Pericardium fibroblast (primary cell): ENCODE data around the gene FIGLA. TPM values are rescaled to one million over a fixed set of nuclear protein-coding genes. Genes with fewer than 3 reads are reported as not detected.

ENCODE experiments used
- total RNA-seq: library from RNA; depleted of rRNA; stranded (reverse); fragments of >200 nt; gene quantifications from 2 replicates; pipeline ENCODE4 v1.2.3, GENCODE V29; 2015

Gene FIGLA, protein sequence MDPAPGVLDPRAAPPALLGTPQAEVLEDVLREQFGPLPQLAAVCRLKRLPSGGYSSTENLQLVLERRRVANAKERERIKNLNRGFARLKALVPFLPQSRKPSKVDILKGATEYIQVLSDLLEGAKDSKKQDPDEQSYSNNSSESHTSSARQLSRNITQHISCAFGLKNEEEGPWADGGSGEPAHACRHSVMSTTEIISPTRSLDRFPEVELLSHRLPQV
- not detected in 2 replicates for total RNA-seq

DNA sequence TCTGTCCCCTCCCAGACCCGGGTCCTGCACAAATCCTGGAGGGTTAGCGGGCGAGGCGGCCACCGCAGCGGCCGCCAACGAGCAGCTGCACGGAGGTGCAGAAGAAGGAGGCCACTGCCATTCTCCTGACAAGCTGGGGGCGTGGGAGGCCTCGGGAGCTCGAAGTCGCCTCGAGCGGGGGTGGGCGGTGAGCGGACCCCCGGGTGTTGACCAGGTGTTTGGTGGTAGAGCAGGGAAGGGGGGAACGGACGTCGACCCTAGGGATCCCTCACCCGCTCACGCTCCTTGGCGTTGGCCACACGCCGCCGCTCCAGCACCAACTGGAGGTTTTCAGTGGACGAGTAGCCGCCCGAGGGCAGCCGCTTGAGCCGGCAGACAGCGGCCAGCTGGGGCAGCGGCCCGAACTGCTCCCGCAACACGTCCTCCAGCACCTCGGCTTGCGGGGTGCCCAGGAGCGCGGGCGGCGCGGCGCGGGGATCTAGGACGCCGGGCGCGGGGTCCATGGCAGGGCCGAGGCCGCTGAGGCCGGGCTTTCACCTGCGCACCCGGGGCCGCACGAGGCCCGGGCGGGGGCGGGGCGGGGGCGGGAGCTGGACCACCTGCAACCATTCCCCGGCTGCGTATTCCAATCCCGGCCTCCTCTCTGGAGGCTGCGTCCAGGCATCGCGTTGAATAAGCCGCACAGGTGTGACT, at the start of gene FIGLA:
FIGLA (minus strand) TSS at position 508 of the 693 bp plus-strand sequence; CDS start at position 503, 5 bp downstream.

DNA sequence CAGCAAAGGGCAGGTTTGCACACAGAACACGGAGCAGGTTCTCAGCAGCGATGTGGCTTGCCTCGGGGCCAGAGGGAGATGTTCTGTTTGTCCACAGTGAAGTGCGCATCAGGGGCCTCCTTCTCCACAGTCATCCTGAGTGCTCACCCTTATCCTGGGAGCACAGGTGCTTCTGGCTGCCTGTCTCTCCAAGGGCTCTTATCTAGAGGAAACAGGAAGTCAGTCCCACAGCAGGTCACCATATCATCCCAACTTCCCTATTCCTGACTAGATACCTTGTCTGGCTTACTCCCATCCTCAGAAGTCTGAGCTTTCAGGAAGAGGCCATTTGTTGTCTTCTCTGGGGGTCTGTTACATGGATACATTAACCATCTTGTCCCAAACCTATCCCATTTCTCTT, 45.2 kb upstream of the FIGLA start, which contains the start of gene CD207:
CD207 (minus strand) TSS at position 174 of the 400 bp plus-strand sequence; CDS start at position 134, 40 bp downstream.

DNA sequence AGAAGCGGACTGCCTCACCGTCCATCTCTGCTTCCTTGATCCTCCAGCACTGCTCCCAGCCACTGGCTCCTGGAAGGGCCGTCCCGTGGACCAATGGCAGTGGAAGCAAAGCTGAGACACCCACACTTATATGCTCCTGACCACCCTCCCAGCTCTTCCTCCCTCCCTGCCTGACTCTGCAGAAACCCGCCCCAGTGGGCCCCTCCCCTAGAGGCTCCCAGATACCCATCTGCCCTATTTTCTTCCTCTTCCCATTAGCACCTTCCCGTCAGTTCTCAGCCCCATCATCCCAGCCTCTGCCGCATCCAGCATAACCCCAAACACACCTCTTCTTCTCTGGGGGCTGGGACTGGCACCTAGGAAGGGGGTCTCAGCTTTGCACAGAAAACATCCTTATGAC, 30.1 kb upstream of the FIGLA start, which contains the start of gene CLEC4F:
CLEC4F (minus strand) TSS at position 101 of the 400 bp plus-strand sequence; CDS start at position 25, 76 bp downstream.

DNA sequence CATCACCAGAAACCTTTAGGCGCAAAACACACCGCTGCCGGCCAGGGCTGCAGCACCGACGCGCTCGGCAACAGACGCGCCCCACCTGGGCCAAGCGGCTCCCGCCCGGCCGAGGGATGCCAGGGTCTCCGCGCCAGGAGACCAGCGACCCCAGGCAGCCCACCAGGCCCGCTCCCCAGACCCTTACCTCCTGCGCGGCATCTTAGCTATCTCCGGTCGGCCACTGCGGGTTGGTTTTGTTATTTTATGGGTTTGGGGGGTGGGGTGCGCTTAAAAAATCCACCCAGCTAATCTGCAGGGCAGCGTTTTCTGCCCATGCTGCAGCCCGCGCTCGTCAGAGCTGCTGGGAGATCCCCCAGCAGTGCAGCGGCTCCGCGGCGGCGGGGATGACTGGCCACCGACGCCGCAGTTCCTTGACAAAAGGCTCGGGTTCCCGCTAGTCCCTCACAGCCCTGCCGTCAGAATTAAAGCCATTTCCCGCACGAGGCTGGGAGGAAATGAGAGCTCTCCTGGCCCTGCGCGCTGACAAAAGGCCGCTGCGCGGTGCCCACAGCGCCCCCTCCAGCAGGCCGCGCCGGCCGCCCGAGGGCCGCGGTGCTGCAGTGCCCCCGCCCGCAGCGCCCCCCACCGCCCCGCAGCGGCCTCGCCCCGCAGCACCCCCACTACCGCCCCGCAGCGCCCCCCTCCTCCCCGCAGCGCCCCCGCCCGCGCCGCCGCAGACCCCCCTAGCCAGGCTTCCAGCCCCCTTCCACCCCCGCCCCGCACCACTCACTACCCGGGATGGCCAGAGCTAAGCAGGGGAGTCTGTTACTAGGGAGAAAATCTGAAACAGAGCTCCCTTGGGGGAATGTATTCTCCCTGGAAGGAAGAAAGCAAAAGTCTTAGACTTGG, 22.5 kb downstream of the FIGLA start, which contains the start of gene ADD2:
ADD2 (minus strand) TSS at position 502 of the 891 bp plus-strand sequence. CDS start 61,792 bp downstream, outside the sequence.

Other genes starting within 250 kb of the FIGLA start
- not detected in 2 replicates for gene TGFA, start 236.8 kb downstream of the FIGLA start, total RNA-seq
- 0.12 and 1.2 TPM in 2 replicates for gene ADD2, start 22.4 kb downstream of the FIGLA start, total RNA-seq
- gene CLEC4F, start 30.0 kb upstream of the FIGLA start, total RNA-seq: not detected in 2 replicates
- gene CD207, start 45.2 kb upstream of the FIGLA start, total RNA-seq: not detected in 2 replicates
- 1.4 and 1.5 TPM in 2 replicates for gene VAX2, start 109.9 kb upstream of the FIGLA start, total RNA-seq
- 0.51 and 0.93 TPM in 2 replicates for gene ATP6V1B1, start 145.3 kb upstream of the FIGLA start, total RNA-seq
- 0.12 and 0.77 TPM in 2 replicates for gene ANKRD53, start 188.0 kb upstream of the FIGLA start, total RNA-seq
- 28.8 and 38.5 TPM in 2 replicates for gene TEX261, start 204.2 kb upstream of the FIGLA start, total RNA-seq